HEK293T (cell line): Measurements from ENCODE around the gene FAM20A.

Experiments
- ARNT ChIP-seq: fragments of 450-650 bp; IDR thresholded peaks from 2 replicates; pipeline ENCODE4 v1.6.1; 2017; ENCODE audit warnings: mild to moderate bottlenecking
- FOXA1 ChIP-seq: fragments of 450-650 bp; IDR thresholded peaks from 2 replicates; pipeline ENCODE4 v1.6.1; 2016; ENCODE audit warnings: mild to moderate bottlenecking
- FOXK2 ChIP-seq: fragments of 450-650 bp; IDR thresholded peaks from 2 replicates; pipeline ENCODE4 v1.6.1; 2016; ENCODE audit warnings: mild to moderate bottlenecking
- FOXM1 ChIP-seq: fragments of 450-650 bp; IDR thresholded peaks from 2 replicates; pipeline ENCODE4 v1.6.1; 2017; ENCODE audit warnings: mild to moderate bottlenecking, borderline replicate concordance
- HDGF ChIP-seq: fragments of 450-650 bp; IDR thresholded peaks from 2 replicates; pipeline ENCODE4 v1.6.1; 2017; ENCODE audit warnings: antibody characterized with exemption, borderline replicate concordance
- L3MBTL2 ChIP-seq: fragments of 450-650 bp; conservative IDR thresholded peaks from 2 replicates; pipeline ENCODE4 v1.6.1; 2016; ENCODE audit warnings: mild to moderate bottlenecking
- NFRKB ChIP-seq: fragments of 450-650 bp; IDR thresholded peaks from 2 replicates; pipeline ENCODE4 v1.6.1; 2016; ENCODE audit warnings: mild to moderate bottlenecking, moderate library complexity
- SUZ12 ChIP-seq: fragments of 450-650 bp; IDR thresholded peaks from 2 replicates; pipeline ENCODE4 v1.6.1; 2016; ENCODE audit warnings: mild to moderate bottlenecking
- TARDBP ChIP-seq: fragments of 450-650 bp; IDR thresholded peaks from 2 replicates; pipeline ENCODE4 v1.6.1; 2016

DNA sequence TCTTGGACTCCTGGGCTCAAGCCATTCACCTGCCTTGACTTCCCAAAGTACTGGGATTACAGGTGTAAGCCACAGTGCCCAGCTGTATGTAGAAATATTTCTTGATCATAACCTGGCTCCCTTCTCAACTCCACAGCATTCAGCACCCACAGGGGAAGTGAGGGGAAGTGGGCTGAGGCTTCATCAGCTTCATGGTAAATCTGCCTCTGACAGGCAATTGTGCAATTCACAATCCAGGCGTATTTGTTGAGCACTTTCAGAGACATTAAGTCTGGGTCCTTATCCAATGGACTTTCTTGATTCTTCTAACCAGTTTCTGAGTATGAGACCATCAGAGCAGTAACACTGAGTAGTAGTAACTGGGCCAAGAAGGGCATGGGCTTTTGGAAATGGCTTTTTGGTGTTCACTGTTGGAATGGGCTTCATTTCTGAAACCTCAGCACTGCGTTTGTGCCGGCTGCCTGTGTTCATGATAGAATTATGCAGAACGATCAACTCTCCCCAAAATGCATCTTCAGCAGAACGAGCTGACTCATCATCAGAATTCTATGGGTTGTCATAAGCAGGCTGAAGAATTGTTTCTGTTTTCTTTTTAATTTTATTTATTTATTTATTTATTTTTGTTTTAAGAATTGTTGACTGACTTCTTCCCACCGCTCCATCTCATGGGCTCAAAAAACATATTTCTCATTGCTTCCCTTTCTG lies 28.9 kb downstream of the FAM20A start:
- TF ChIP-seq FOXK2, result no peak
- no peak for TF ChIP-seq TARDBP
- no peak for TF ChIP-seq SUZ12
- no peak for TF ChIP-seq L3MBTL2
- TF ChIP-seq FOXA1, result no peak
- TF ChIP-seq ARNT, result no peak
- no peak for TF ChIP-seq HDGF
- TF ChIP-seq NFRKB, result no peak
- no peak for TF ChIP-seq FOXM1
